Measurements from ENCODE around the gene PLCXD3.
A peak's percentile ranks its signal among the peaks of the same experiment; 100 is the strongest.

The PLCXD3 gene

GRCh38 chr5:41408676-41409443 is 101.5 kb downstream of the PLCXD3 start:
- DNase-seq (ENCODE audit: low read depth): no peak
- no peak for TF ChIP-seq CTCF (conservative IDR thresholded peaks at IDR 0.05; ENCODE audit: low read depth, low read length)

DNA sequence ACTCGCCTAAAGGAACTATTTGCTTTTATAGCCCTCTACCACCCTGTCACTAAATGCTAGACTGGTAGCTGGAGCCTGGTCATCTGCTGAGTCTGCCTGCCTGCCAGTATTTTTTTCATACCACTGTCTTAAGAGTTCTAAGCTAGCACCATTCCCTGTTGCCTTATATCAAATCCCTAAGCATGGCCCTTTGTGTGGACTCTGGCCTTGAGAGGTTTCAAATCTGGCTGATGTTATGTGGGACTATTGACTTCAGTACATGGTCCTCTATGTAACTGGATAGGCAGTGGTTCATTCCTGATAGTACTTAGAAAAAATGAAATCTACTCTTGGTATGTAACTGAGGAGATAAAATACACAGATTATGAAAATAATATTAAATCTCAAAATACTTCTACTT is 103.5 kb downstream of the PLCXD3 start:
- no peak for DNase-seq (ENCODE audit: low read depth)
- H3K4me3 ChIP-seq (ENCODE audit: low read depth, low read length): no peak overlapping the region
- no peak for TF ChIP-seq CTCF (conservative IDR thresholded peaks at IDR 0.05; ENCODE audit: low read depth, low read length)

More at GRCh38 chr5:41408676-41409443, 101.5 kb downstream of the PLCXD3 start:
- no peak overlapping the region for H3K4me3 ChIP-seq (ENCODE audit: low read depth, low read length)

DNA sequence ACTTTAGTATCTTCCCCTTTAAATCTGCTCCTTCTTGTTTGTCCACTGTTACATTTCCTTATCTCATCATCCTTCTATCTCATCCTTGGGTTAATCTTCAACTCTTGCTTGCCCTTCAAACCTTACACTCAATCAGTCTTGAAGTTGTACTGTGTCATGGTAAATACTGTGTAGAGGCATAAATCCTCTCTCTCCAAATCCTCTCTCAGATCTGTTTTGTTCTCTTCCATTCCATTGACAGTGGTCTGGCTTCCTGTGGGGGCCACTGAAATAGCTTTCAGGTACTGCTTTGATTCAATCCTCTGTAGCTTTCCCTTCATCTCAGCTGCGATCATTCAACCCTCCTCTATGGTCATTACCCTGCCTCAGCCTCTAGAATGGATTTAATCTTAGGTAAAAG is 104.0 kb downstream of the PLCXD3 start:
- no peak for TF ChIP-seq CTCF (conservative IDR thresholded peaks at IDR 0.05; ENCODE audit: low read depth, low read length)
- DNase-seq (ENCODE audit: low read depth): no peak

GRCh38 chr5:41404757-41405156 is 105.6 kb downstream of the PLCXD3 start:
- TF ChIP-seq CTCF (conservative IDR thresholded peaks at IDR 0.05; ENCODE audit: low read depth, low read length): no peak
- no peak overlapping the region for H3K4me3 ChIP-seq (ENCODE audit: low read depth, low read length)
- DNase-seq (ENCODE audit: low read depth): peak; percentile 63

More for the DNA sequence above, 104.0 kb downstream of the PLCXD3 start:
- H3K4me3 ChIP-seq (ENCODE audit: low read depth, low read length): no peak overlapping the region

DNA sequence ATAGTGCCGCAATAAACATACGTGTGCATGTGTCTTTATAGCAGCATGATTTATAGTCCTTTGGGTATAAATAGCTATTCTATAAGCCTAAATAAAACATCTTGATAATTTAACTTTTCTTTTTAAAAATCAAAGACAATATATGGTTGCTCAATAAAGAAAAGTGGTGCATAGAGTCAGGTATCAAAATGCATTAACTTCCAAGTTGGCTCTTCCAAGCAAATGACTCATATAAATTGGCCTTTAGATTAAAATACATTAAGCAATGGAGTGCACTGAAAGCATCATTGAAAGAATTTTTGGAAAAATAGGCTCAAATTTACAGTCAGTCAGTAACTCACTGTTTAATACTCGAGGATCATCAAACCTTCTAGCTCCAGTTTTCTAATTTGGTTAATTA is 106.6 kb downstream of the PLCXD3 start:
- no peak for DNase-seq (ENCODE audit: low read depth)
- H3K4me3 ChIP-seq (ENCODE audit: low read depth, low read length): no peak overlapping the region
- TF ChIP-seq CTCF (conservative IDR thresholded peaks at IDR 0.05; ENCODE audit: low read depth, low read length): no peak

DNA sequence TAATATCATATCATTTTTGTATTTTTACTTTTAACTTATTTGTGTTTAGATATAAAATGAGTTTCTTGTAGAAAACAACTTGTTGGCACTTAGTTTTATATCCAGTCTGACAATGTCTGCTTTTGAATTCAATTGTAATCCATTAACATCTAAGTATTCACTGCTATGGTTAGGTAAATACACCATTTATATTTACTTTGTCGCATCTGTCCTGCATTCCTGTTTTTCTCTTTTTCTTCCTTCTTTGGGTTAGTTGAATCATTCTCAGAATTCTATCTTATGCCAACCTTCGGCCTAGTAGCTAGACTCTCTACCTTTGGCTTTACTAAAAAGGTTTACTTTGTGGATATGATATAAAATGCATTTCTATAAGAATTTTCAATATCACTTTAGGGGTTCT is 107.6 kb downstream of the PLCXD3 start:
- no peak for DNase-seq (ENCODE audit: low read depth)
- H3K4me3 ChIP-seq (ENCODE audit: low read depth, low read length): no peak overlapping the region
- TF ChIP-seq CTCF (conservative IDR thresholded peaks at IDR 0.05; ENCODE audit: low read depth, low read length): no peak

DNA sequence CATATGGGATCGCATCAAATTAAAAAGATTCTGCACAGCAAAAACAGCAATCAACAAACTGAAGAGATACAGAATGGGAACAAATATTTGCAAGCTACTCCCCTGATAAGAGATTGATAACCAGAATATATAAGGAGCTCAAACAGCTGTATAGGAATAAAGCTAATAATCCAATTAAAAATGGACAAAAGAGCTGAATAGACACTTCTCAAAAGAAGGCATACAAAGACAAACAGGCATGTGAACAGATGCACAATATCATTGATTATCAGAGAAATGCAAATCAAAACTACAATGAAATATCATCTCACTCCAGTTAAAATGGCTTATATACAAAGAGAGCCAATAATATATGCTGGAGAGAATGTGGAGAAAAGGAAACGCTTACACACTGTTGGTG is 110.6 kb downstream of the PLCXD3 start:
- no peak for DNase-seq (ENCODE audit: low read depth)
- no peak for TF ChIP-seq CTCF (conservative IDR thresholded peaks at IDR 0.05; ENCODE audit: low read depth, low read length)
- H3K4me3 ChIP-seq (ENCODE audit: low read depth, low read length): no peak overlapping the region

Data from choroid plexus epithelial cell (primary cell).